HK-2 (cell line): Measurements from ENCODE around the gene RGS11.
"Not testable (repeated sequence)": the region's sequence is repeated elsewhere in the genome, so short reads cannot be mapped to it uniquely, and the experiment has no call there.

Experiments used
- DNase-seq: peaks from one replicate; pipeline ENCODE4 v3.0.0-alpha.2; 2018; ENCODE audit not compliant: unreplicated experiment

RGS11 gene

GRCh38 chr16:280552-280951 is 4.8 kb upstream of the RGS11 start, which contains the start of gene ARHGDIG:
ARHGDIG (plus strand) TSS chr16:280591; CDS start chr16:280681, 90 bp downstream.
- no peak for DNase-seq

DNA sequence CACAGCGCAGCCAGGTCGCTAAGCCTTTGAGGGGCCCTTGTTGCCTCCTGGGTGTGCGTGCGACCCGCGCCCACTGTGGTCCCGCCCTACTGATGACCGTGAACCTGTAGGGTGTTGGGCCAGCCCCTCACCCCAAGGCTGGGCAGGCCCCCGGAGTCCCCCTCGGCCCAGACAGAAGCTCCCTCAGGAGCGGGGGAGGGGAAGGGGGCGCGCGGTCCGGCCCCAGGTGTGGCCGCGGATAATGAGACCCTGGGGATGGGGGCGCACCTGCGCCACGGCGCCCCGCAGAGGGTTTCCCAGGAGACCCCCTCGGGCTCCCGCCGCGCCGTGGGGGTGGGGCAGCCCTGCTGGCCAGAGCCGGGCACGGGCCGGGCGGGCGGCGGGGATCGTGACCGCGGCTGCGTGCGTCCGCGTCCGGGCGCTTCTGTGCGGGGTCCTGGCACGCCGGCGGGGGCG is 4.3 kb upstream of the RGS11 start:
- DNase-seq: no peak

GRCh38 chr16:279531-279930 is 3.8 kb upstream of the RGS11 start:
- no peak for DNase-seq

GRCh38 chr16:278863-279366 is 3.2 kb upstream of the RGS11 start:
- no peak for DNase-seq

- DNase-seq: no peak
Measured at GRCh38 chr16:276426-277077, 808 bp upstream of the RGS11 start.

DNA sequence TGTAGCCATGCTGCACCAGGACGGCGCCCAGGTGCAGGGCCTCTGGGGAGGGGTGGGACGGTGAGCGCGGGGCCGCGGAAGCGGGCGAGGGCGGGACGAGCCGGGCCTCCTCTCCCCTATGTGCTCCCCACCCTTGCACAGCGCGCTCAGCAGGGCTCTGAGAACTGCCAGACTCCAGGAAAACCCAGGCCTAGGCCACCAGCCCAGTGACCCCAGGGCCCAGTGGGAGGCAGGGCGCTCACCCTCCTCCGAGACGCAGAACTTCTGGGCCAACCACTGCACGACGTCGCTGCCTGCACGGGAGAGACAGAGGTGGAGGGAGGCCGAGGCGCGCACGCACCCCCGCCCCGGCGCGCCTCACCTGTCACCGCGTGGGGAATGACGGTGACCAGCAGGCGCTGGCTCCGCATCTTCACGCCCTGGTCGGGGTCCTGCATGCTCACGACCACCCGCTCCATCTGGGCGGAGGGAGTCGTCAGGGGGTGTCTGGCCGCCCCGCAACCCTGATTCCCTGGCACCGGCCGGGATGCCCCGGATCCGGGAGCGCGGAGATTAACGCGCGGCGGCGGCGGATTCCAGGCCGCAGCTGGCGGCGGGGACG is 603 bp downstream of the RGS11 start:
- DNase-seq: no peak

DNA sequence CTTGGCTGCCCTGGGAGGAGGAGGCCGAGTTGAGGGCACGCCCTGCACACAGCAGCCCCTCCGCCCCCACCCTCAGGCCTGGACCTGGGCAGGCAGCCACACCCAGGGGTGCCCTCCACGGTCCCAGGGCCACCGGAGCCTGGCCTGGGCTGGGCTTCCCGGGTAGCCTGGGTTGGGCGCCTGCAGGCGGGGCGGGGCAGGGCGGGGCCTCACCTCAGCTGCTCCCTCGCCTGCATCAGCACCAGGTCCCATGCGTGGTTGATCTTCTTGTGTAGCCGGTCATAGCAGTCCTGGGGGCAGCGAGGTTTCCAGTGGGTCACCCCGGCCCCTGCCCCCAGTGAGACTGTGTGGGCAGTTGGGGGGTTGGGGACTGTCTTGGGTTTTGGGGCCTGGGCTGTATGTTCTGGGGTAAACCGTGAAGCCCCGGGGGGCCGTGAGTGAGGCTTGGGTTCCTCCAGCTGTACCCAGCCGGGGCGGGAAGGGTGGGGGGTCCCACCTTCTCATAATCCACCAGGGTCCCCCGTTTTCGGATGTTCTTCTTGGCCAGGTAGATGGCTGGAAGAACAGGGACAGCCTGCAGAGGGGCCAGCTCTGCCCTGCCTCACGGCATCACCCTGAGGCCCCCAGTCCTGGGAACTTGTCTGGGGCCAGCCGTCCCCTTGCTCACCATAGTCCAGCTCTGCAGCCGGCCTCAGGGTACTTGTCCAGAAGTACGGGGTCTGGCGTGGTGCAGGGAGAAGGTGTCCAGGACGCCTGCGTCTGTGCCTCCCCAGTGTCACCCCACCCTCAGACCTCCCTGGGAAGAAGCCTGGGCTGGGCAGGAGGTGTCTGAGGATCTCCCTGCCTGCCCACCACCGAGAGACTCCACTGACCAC is 2.0 kb downstream of the RGS11 start:
- no peak for DNase-seq

DNA sequence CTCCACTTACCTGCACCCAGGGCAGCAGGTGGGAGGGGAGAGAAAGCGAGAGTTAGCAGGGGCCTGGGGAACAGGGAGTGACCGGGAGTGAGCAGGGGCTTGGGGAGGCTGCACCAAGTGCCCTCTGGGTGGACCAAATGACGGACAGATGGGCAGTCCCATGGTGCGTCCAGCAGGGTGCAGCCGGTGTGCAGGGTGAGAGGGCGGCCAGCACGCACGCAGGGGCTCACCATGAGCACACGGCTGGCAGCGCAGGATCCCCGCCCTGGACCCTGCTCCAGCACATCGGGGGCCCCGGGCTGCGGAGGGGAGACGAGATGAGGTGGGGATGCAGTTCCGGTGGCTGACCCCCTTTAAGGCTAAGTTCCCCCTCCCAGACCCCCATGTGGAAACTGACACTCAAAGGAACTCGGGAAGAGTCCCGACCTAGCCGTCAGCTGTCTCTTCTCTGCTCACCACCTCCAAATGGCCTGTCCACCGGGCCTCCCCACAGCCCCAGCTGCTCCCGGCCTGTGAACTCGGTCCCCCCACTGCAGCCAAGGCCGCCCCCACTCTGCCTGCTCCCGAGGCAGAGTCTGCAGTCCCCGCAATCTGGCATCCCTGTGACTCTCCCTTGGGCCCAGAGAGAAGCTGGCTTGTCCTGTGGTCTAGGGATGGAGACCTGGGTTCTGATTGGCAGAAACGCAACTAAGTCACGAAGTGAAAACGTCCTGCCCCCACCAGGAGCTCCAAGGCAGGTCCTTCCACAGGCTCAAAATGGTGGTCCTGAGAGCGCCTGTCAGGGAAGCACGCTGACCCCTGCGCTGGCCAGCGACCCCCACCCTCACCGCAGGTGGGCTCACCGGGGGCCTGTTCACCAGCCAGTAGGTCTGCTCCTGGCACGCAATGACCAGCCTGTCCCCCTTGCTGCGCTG is 2.9 kb downstream of the RGS11 start:
- DNase-seq: no peak

DNA sequence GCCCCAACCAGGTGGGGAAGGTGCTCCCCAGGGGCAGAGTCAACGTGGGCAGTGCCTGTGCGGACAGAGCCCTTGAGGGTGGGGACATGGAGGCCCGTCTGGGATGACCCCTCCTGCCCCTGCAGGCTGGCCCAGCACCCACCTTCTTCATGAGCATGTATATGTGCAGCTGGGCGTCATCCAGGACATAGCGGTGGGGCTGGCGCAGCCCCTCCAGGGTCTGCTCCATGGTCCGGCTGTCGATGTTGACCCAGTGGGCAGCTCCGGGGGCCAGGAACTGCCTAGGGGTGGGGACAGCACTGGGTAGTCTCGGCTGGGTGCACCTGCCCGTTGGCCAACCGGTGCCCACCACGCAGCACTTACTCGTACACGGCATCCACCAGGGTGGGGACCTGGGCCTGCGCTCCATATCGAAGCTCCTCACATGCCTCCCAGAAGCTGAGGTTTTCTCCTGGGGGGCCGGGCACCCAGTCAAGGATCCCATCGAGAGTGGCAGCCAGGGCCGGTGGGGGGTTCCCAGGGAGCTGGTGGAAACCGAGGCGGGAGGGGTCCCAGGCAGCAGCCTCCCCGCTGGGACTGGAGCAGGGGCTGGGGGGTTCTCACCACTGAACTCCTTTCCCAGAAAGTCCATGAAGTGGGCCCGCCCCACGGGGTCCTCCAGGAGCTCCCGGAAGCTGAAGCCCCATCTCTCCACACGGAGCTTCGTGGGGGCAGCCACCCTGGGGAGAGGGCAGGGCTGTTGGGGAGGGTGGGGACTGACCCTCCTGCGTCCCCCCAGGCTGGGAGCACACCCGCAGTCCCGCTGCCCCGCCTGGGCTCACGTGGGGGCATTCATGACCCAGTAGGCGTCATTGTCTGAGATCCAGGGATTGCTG is 5.1 kb downstream of the RGS11 start:
- DNase-seq: no peak

GRCh38 chr16:269061-269796 is 6.5 kb downstream of the RGS11 start:
- no peak for DNase-seq

DNA sequence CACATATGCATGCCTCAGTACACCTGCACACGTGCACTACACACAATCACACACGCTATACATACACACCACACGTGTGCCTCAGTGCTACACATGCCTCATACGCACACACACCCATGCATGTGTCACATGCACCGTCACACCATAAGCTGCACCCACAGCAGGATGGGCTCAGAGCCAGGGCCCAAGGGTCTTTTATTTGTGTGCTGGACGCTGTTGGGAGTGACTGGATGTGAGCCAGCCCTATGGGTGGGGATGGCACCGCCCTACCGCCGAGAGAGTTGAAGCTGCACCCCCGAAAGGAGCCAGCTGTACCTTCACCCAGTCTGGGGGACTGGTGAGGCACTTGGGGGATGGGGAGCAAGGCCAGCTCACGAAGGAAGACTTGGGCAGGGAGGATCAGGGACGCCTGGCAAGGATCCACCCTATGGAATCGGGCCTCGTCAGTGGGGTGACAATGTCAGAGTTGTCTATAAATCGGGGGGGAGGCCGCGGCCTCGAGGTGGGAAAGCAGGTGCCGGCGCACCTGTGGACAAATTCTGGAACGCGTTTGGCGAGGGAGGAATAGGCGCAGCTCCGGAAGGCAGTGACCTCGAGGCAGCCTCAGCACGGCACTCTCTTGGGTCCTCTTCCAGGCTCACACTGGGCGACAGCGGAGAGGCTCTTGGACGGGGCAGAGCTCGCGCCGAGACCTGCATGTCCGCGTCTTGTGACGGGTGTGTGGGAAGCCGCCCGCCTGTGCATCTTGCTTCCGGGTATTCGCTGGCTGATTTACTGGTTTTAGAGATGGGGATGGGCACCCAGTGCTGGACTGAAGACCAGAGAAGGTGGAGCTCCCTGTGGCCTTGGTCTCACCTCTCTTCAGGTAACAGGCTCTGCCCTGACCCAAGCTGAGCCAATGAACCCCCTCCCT is 7.3 kb downstream of the RGS11 start:
- DNase-seq: no peak

GRCh38 chr16:267562-267961 is 8.2 kb downstream of the RGS11 start:
- DNase-seq: not testable (repeated sequence)

DNA sequence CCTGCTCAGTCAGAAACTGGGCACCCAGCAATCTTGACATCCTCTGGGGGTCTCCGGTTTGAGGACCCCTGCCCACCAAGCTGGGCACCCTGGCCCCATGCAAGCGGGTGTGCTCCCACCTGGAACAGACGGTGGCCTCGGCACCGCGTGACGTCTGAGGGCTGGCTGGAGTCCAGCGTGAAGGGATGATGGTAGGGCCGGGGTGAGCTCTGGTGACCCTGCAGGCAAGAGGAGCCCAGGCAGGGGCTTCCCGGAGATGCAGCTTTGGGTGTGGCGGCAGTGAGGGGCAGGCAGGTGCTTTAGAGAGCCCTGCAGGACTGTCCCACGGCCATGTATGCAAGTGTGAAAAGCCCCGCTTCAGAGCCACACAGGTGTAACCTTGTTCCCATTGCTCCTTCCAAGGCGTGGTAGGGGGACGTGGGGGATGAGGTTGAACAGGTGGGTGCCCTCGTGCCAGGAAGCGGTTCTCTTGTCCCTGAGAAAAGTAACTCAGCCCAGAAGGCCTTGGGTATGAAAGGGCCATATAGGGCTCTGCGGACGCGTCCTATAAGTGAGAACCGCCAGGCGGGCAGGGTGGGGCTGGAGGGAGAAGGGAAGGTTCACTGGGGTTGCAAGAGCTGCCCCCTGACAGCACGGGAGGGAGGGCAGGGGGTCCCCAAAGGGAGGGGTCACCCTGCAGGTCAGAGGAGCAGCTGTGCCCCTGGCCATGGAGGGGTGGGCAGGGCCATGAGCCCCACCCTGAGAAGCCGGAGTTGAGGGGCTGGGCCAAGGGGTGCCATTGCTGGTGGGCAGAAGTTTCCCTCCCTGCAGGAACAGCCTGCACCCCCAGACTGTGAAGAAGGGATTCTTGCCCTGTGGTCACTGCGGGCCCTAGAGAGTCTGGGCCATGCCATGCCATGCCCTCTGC is 9.2 kb downstream of the RGS11 start:
- DNase-seq: no peak

DNA sequence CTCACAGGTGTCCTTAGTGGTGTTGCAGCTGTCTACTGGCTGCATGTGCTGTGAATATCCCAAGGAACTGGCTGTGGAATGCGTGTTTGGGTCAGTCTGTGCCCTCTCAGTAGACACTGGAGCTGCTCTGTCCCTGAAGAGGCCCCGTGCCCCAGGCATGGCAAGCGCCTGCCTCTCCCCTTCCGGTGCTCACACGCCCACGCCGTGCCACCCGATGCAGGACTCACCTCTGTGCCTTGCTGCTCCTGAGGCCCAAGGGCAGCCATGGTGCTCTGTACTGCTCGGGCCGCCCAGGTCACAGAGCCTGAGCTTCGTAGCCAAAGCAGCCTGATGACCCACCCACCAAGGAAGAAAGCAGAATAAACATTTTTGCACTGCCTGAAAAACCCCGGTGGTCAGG is 10.0 kb downstream of the RGS11 start:
- no peak for DNase-seq

- DNase-seq: no peak
Measured at GRCh38 chr16:265002-265529, 10.7 kb downstream of the RGS11 start.

DNA sequence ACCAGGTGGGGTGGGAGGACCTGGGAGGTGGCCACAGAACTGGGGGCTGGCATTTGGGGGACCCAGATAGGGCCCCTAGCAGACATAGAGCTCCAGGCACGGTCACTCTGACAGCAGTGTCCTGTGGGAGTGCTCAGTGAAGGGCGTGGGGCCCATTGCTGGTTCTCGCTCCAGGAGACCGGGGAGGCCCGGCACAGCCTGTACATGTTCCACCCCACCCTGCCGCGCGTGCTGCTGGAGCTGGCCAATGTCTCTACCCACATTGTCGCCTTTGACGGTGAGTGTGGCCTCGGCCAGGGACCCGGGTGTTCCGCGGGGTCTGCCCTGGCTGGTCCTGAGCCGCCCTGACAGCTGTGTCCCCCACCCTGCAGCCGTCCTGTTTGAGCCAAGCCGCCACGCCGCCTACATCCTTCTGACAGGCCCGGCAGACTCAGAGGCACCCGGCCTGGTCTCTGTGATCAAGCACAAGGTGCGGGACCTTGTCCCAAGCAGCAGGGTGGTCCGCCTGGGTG is 11.2 kb downstream of the RGS11 start:
- no peak for DNase-seq

DNA sequence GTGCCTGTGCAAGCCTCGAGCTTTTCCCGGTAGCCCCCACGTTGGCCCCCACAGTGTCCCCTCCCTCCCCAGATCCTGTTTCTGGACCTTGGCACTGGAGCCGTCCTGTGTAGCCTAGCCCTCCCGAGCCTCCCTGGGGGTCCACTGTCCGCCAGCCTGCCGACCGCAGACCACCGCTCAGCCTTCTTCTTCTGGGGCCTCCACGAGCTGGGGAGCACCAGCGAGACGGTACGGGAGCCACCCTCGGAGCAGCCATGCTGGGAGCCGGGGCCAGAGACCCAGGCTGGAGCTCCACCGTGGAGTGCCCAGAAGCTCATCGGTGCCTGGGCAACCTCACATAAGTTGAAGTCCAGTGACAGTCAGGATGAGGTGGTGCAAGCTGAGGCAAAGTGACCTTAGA is 11.8 kb downstream of the RGS11 start:
- DNase-seq: no peak
